ENCODE measurements around the gene ATP6AP1.
"Not testable (repeated sequence)": the region's sequence is repeated elsewhere in the genome, so short reads cannot be mapped to it uniquely, and the experiment has no call there.

ATP6AP1 gene

GRCh38 chrX:154381271-154381670 lies 47.2 kb upstream of the ATP6AP1 start:
- Histone ChIP-seq H3K9ac (ENCODE audit: low read length) (no peak overlapping the region), H4K5ac (ENCODE audit: low read length) (no peak overlapping the region), H3K18ac (ENCODE audit: low read length) (no peak overlapping the region), H2BK5ac (ENCODE audit: low read length) (no peak overlapping the region), H2BK15ac (replicated peaks; ENCODE audit: low read depth) (no peak overlapping the region), H3K4me1 (ENCODE audit: control insufficient read depth, low read depth, low read length) (no peaks in the 10 kb centered on the region), H3K4me2 (ENCODE audit: low read length) (no peak overlapping the region), H2AK5ac (ENCODE audit: low read length) (no peak overlapping the region), H3K23ac (ENCODE audit: low read length) (no peak overlapping the region), H3K79me2 (ENCODE audit: control insufficient read depth, insufficient read depth, low read length) (peaks cover 4% of the 10 kb centered on the region), H2BK120ac (ENCODE audit: low read depth, low read length) (no peak overlapping the region), H4K8ac (ENCODE audit: low read depth, low read length) (no peak overlapping the region), H3K36me3 (ENCODE audit: control insufficient read depth, insufficient read depth, low read length) (no peaks in the 10 kb centered on the region), H3K56ac (ENCODE audit: low read length) (no peak overlapping the region), H3K79me1 (ENCODE audit: low read length) (no peaks in the 10 kb centered on the region), H3K27ac (ENCODE audit: low read depth, low read length) (no peak overlapping the region), H3K4me3 (ENCODE audit: low read length) (no peak overlapping the region), H3K4ac (ENCODE audit: low read depth, low read length) (no peak overlapping the region), H3K27me3 (ENCODE audit: insufficient read depth, low read length, poor library complexity) (no peaks in the 10 kb centered on the region)
- DNase-seq, result no peak
- no CpG with 5 or more reads among the region's 6 CpGs for WGBS (ENCODE audit: extremely low coverage, insufficient coverage, low lambda C conversion rate)

- no peaks in the 10 kb centered on the region for H3K27me3 ChIP-seq (ENCODE audit: insufficient read depth, low read length, poor library complexity)
- no peak overlapping the region for H2AK5ac ChIP-seq (ENCODE audit: low read length)
- H3K79me1 ChIP-seq (ENCODE audit: low read length), result no peaks in the 10 kb centered on the region
- H2BK15ac ChIP-seq (replicated peaks; ENCODE audit: low read depth), result no peak overlapping the region
- H3K4me2 ChIP-seq (ENCODE audit: low read length), result no peak overlapping the region
- H3K56ac ChIP-seq (ENCODE audit: low read length), result no peak overlapping the region
- H3K79me2 ChIP-seq (ENCODE audit: control insufficient read depth, insufficient read depth, low read length), result peaks cover 4% of the 10 kb centered on the region
- no peak overlapping the region for H3K27ac ChIP-seq (ENCODE audit: low read depth, low read length)
- no peak overlapping the region for H4K5ac ChIP-seq (ENCODE audit: low read length)
- DNase-seq, result no peak
- H2BK120ac ChIP-seq (ENCODE audit: low read depth, low read length), result no peak overlapping the region
- no peak overlapping the region for H3K4me3 ChIP-seq (ENCODE audit: low read length)
- no CpG with 5 or more reads among the region's 11 CpGs for WGBS (ENCODE audit: extremely low coverage, insufficient coverage, low lambda C conversion rate)
- H3K9ac ChIP-seq (ENCODE audit: low read length), result no peak overlapping the region
- H4K8ac ChIP-seq (ENCODE audit: low read depth, low read length), result no peak overlapping the region
- H2BK5ac ChIP-seq (ENCODE audit: low read length), result no peak overlapping the region
- H3K4ac ChIP-seq (ENCODE audit: low read depth, low read length), result no peak overlapping the region
- H3K23ac ChIP-seq (ENCODE audit: low read length), result no peak overlapping the region
- no peaks in the 10 kb centered on the region for H3K36me3 ChIP-seq (ENCODE audit: control insufficient read depth, insufficient read depth, low read length)
- H3K18ac ChIP-seq (ENCODE audit: low read length), result no peak overlapping the region
- H3K4me1 ChIP-seq (ENCODE audit: control insufficient read depth, low read depth, low read length), result no peaks in the 10 kb centered on the region
These were observed 45.9 kb upstream of the ATP6AP1 start for GRCh38 chrX:154382483-154383069.

GRCh38 chrX:154383359-154384283 lies 44.9 kb upstream of the ATP6AP1 start:
- H4K8ac ChIP-seq (ENCODE audit: low read depth, low read length), result no peak overlapping the region
- H3K27ac ChIP-seq (ENCODE audit: low read depth, low read length), result no peak overlapping the region
- no peak for DNase-seq
- H3K4me1 ChIP-seq (ENCODE audit: control insufficient read depth, low read depth, low read length), result no peaks in the 10 kb centered on the region
- no CpG with 5 or more reads among the region's 14 CpGs for WGBS (ENCODE audit: extremely low coverage, insufficient coverage, low lambda C conversion rate)
- no peak overlapping the region for H3K18ac ChIP-seq (ENCODE audit: low read length)
- no peak overlapping the region for H3K56ac ChIP-seq (ENCODE audit: low read length)
- H3K27me3 ChIP-seq (ENCODE audit: insufficient read depth, low read length, poor library complexity), result no peaks in the 10 kb centered on the region
- H3K4ac ChIP-seq (ENCODE audit: low read depth, low read length), result no peak overlapping the region
- H3K4me2 ChIP-seq (ENCODE audit: low read length), result no peak overlapping the region
- H3K4me3 ChIP-seq (ENCODE audit: low read length), result no peak overlapping the region
- no peak overlapping the region for H4K5ac ChIP-seq (ENCODE audit: low read length)
- H2BK15ac ChIP-seq (replicated peaks; ENCODE audit: low read depth), result no peak overlapping the region
- H3K9ac ChIP-seq (ENCODE audit: low read length), result no peak overlapping the region
- H2BK120ac ChIP-seq (ENCODE audit: low read depth, low read length), result no peak overlapping the region
- H2BK5ac ChIP-seq (ENCODE audit: low read length), result no peak overlapping the region
- H3K79me1 ChIP-seq (ENCODE audit: low read length), result no peaks in the 10 kb centered on the region
- H3K36me3 ChIP-seq (ENCODE audit: control insufficient read depth, insufficient read depth, low read length), result no peaks in the 10 kb centered on the region
- H2AK5ac ChIP-seq (ENCODE audit: low read length), result no peak overlapping the region
- peaks cover 4% of the 10 kb centered on the region for H3K79me2 ChIP-seq (ENCODE audit: control insufficient read depth, insufficient read depth, low read length)
- H3K23ac ChIP-seq (ENCODE audit: low read length), result no peak overlapping the region

GRCh38 chrX:154384284-154384892 lies 44.1 kb upstream of the ATP6AP1 start:
- Histone ChIP-seq H3K4me1 (ENCODE audit: control insufficient read depth, low read depth, low read length) (no peaks in the 10 kb centered on the region), H2BK120ac (ENCODE audit: low read depth, low read length) (no peak overlapping the region), H4K8ac (ENCODE audit: low read depth, low read length) (no peak overlapping the region), H3K9ac (ENCODE audit: low read length) (no peak overlapping the region), H3K79me1 (ENCODE audit: low read length) (no peaks in the 10 kb centered on the region), H2AK5ac (ENCODE audit: low read length) (no peak overlapping the region), H3K36me3 (ENCODE audit: control insufficient read depth, insufficient read depth, low read length) (no peaks in the 10 kb centered on the region), H2BK15ac (replicated peaks; ENCODE audit: low read depth) (no peak overlapping the region), H3K79me2 (ENCODE audit: control insufficient read depth, insufficient read depth, low read length) (peaks cover 4% of the 10 kb centered on the region), H3K4me2 (ENCODE audit: low read length) (no peak overlapping the region), H3K27ac (ENCODE audit: low read depth, low read length) (no peak overlapping the region), H3K23ac (ENCODE audit: low read length) (no peak overlapping the region), H4K5ac (ENCODE audit: low read length) (no peak overlapping the region), H3K4me3 (ENCODE audit: low read length) (no peak overlapping the region), H3K18ac (ENCODE audit: low read length) (no peak overlapping the region), H3K4ac (ENCODE audit: low read depth, low read length) (no peak overlapping the region), H3K56ac (ENCODE audit: low read length) (no peak overlapping the region), H2BK5ac (ENCODE audit: low read length) (no peak overlapping the region), H3K27me3 (ENCODE audit: insufficient read depth, low read length, poor library complexity) (no peaks in the 10 kb centered on the region)
- WGBS (ENCODE audit: extremely low coverage, insufficient coverage, low lambda C conversion rate), result no CpG with 5 or more reads among the region's 8 CpGs
- no peak for DNase-seq

- H3K27ac ChIP-seq (ENCODE audit: low read depth, low read length); H3K27me3 ChIP-seq (ENCODE audit: insufficient read depth, low read length, poor library complexity); DNase-seq; H2BK120ac ChIP-seq (ENCODE audit: low read depth, low read length); H2BK15ac ChIP-seq (replicated peaks; ENCODE audit: low read depth); H3K79me1 ChIP-seq (ENCODE audit: low read length); H3K18ac ChIP-seq (ENCODE audit: low read length); H4K5ac ChIP-seq (ENCODE audit: low read length); H3K4me2 ChIP-seq (ENCODE audit: low read length); H2AK5ac ChIP-seq (ENCODE audit: low read length); H3K4me3 ChIP-seq (ENCODE audit: low read length); H3K36me3 ChIP-seq (ENCODE audit: control insufficient read depth, insufficient read depth, low read length); H4K8ac ChIP-seq (ENCODE audit: low read depth, low read length); H3K56ac ChIP-seq (ENCODE audit: low read length); H3K79me2 ChIP-seq (ENCODE audit: control insufficient read depth, insufficient read depth, low read length); H2BK5ac ChIP-seq (ENCODE audit: low read length); H3K9ac ChIP-seq (ENCODE audit: low read length); H3K23ac ChIP-seq (ENCODE audit: low read length); H3K4ac ChIP-seq (ENCODE audit: low read depth, low read length); H3K4me1 ChIP-seq (ENCODE audit: control insufficient read depth, low read depth, low read length): not testable (repeated sequence)
- WGBS (ENCODE audit: extremely low coverage, insufficient coverage, low lambda C conversion rate), result no CpG with 5 or more reads among the region's 20 CpGs
These were observed 40.4 kb upstream of the ATP6AP1 start for GRCh38 chrX:154388094-154388493.

Data from mesendoderm (in vitro differentiated cells).